Stimulated activated effector memory CD8-positive, alpha-beta T cell treated with anti-CD3 and anti-CD28 coated beads, Interleukin-12 subunit alpha, Interleukin-12 subunit beta, amount 100 ng/mL, for 72 hours (primary cell): ENCODE results near the gene MYDGF.

Experiments used
- ATAC-seq: fragments of 150-1000 bp; cut with Tn5 transposase; 2 replicates; pipeline ENCODE4 v1.10.0; 2021
- DNase-seq, 2 donors: peaks; one replicate each; pipeline ENCODE4 v3.0.0; 2021 to 2022; ENCODE audit warnings: low spot score in 2 of 2
- H3K27ac Mint-ChIP-seq: one replicate; pipeline ENCODE4 v1.8.0; 2022; ENCODE audit warnings: mild to moderate bottlenecking, mixed read lengths
- H3K36me3 Mint-ChIP-seq: one replicate; pipeline ENCODE4 v1.8.0; 2022; ENCODE audit warnings: mild to moderate bottlenecking, mixed read lengths
- H3K4me1 Mint-ChIP-seq: one replicate; pipeline ENCODE4 v1.8.0; 2022; ENCODE audit warnings: mixed read lengths
- H3K4me3 Mint-ChIP-seq: one replicate; pipeline ENCODE4 v1.8.0; 2022; ENCODE audit warnings: mild to moderate bottlenecking, mixed read lengths
- H3K9me3 Mint-ChIP-seq: one replicate; pipeline ENCODE4 v1.8.0; 2022; ENCODE audit warnings: mixed read lengths

The MYDGF gene

GRCh38 chr19:4664642-4665041 is 5.5 kb downstream of the MYDGF start:
- Mint-ChIP-seq H3K27ac (peak overlapping the region; percentile 67), H3K4me3 (no peak overlapping the region), H3K36me3 (peaks cover 91% of the 10 kb centered on the region), H3K4me1 (peaks cover 31% of the 10 kb centered on the region), H3K9me3 (no peaks in the 10 kb centered on the region)
- DNase-seq (no peak), ATAC-seq (no peak)

- Mint-ChIP-seq H3K36me3 (peaks cover 91% of the 10 kb centered on the region), H3K4me3 (no peak overlapping the region), H3K27ac (no peak overlapping the region), H3K9me3 (no peaks in the 10 kb centered on the region), H3K4me1 (peaks cover 25% of the 10 kb centered on the region)
- no peak for DNase-seq
- no peak for ATAC-seq
These were observed 7.3 kb downstream of the MYDGF start for GRCh38 chr19:4662812-4663211.

GRCh38 chr19:4662020-4662695 is 8.0 kb downstream of the MYDGF start:
- no peak for ATAC-seq
- Mint-ChIP-seq H3K9me3 (no peaks in the 10 kb centered on the region), H3K27ac (peak overlapping the region; percentile 83), H3K4me1 (peaks cover 25% of the 10 kb centered on the region), H3K4me3 (no peak overlapping the region), H3K36me3 (peaks cover 91% of the 10 kb centered on the region)
- DNase-seq = no peak

GRCh38 chr19:4660993-4661392 is 9.1 kb downstream of the MYDGF start:
- Mint-ChIP-seq H3K36me3 (peaks cover 91% of the 10 kb centered on the region), H3K27ac (peak overlapping the region; percentile 83)
- peak; percentile 45 for ATAC-seq

GRCh38 chr19:4660181-4660791 is 9.9 kb downstream of the MYDGF start:
- H3K36me3 Mint-ChIP-seq = peaks cover 91% of the 10 kb centered on the region
- peak; percentile 16 for ATAC-seq

More at GRCh38 chr19:4660993-4661392, 9.1 kb downstream of the MYDGF start:
- no peaks in the 10 kb centered on the region for H3K9me3 Mint-ChIP-seq
- no peak overlapping the region for H3K4me3 Mint-ChIP-seq
- H3K4me1 Mint-ChIP-seq = peaks cover 25% of the 10 kb centered on the region
- DNase-seq = no peak

GRCh38 chr19:4657835-4658234 is 12.3 kb downstream of the MYDGF start:
- Mint-ChIP-seq H3K9me3 (no peaks in the 10 kb centered on the region), H3K4me1 (peaks cover 18% of the 10 kb centered on the region), H3K27ac (peak overlapping the region; percentile 29), H3K36me3 (peaks cover 97% of the 10 kb centered on the region), H3K4me3 (no peak overlapping the region)
- DNase-seq (no peak), ATAC-seq (no peak)

More at GRCh38 chr19:4660181-4660791, 9.9 kb downstream of the MYDGF start:
- no peak for DNase-seq
- Mint-ChIP-seq H3K9me3 (no peaks in the 10 kb centered on the region), H3K27ac (no peak overlapping the region), H3K4me3 (no peak overlapping the region), H3K4me1 (peaks cover 25% of the 10 kb centered on the region)

GRCh38 chr19:4657262-4657661 is 12.9 kb downstream of the MYDGF start:
- no peak overlapping the region for H3K4me3 Mint-ChIP-seq
- H3K4me1 Mint-ChIP-seq = peaks cover 12% of the 10 kb centered on the region
- H3K36me3 Mint-ChIP-seq = peaks cover 95% of the 10 kb centered on the region
- ATAC-seq = no peak
- H3K27ac Mint-ChIP-seq = peak overlapping the region; percentile 29
- DNase-seq = no peak
- H3K9me3 Mint-ChIP-seq = no peaks in the 10 kb centered on the region

- H3K27ac Mint-ChIP-seq = no peak overlapping the region
- H3K4me3 Mint-ChIP-seq = no peak overlapping the region
- peaks cover 87% of the 10 kb centered on the region for H3K36me3 Mint-ChIP-seq
- peaks cover 2% of the 10 kb centered on the region for H3K4me1 Mint-ChIP-seq
- DNase-seq (no peak), ATAC-seq (no peak)
- no peaks in the 10 kb centered on the region for H3K9me3 Mint-ChIP-seq
These were observed 14.0 kb downstream of the MYDGF start for GRCh38 chr19:4656102-4656501.

- ATAC-seq (no peak), DNase-seq (no peak)
- Mint-ChIP-seq H3K36me3 (peaks cover 78% of the 10 kb centered on the region), H3K4me1 (no peaks in the 10 kb centered on the region), H3K9me3 (no peaks in the 10 kb centered on the region), H3K4me3 (no peak overlapping the region), H3K27ac (peak overlapping the region; percentile 17)
These were observed 15.4 kb downstream of the MYDGF start for GRCh38 chr19:4654437-4655361.

GRCh38 chr19:4653793-4654436 is 16.2 kb downstream of the MYDGF start:
- peak overlapping the region; percentile 17 for H3K27ac Mint-ChIP-seq
- peaks cover 78% of the 10 kb centered on the region for H3K36me3 Mint-ChIP-seq
- DNase-seq = no peak
- H3K4me3 Mint-ChIP-seq = no peak overlapping the region
- peaks cover 5% of the 10 kb centered on the region for H3K4me1 Mint-ChIP-seq
- ATAC-seq = no peak
- no peaks in the 10 kb centered on the region for H3K9me3 Mint-ChIP-seq

- peaks cover 69% of the 10 kb centered on the region for H3K36me3 Mint-ChIP-seq
- H3K4me1 Mint-ChIP-seq = peaks cover 5% of the 10 kb centered on the region
- no peak overlapping the region for H3K27ac Mint-ChIP-seq
- no peak for ATAC-seq
- H3K9me3 Mint-ChIP-seq = no peaks in the 10 kb centered on the region
- no peak for DNase-seq
- H3K4me3 Mint-ChIP-seq = no peak overlapping the region
These were observed 18.1 kb downstream of the MYDGF start for GRCh38 chr19:4652075-4652474.

GRCh38 chr19:4650159-4650558 is 20.0 kb downstream of the MYDGF start:
- peaks cover 5% of the 10 kb centered on the region for H3K4me1 Mint-ChIP-seq
- H3K27ac Mint-ChIP-seq = peak overlapping the region; percentile 61
- no peak overlapping the region for H3K4me3 Mint-ChIP-seq
- ATAC-seq (no peak), DNase-seq (no peak)
- H3K9me3 Mint-ChIP-seq = no peaks in the 10 kb centered on the region
- peaks cover 61% of the 10 kb centered on the region for H3K36me3 Mint-ChIP-seq

GRCh38 chr19:4649392-4650047 is 20.6 kb downstream of the MYDGF start:
- Mint-ChIP-seq H3K4me1 (peaks cover 5% of the 10 kb centered on the region), H3K27ac (peak overlapping the region; percentile 61), H3K9me3 (no peaks in the 10 kb centered on the region), H3K36me3 (peaks cover 55% of the 10 kb centered on the region), H3K4me3 (no peak overlapping the region)
- no peak for DNase-seq
- peak; percentile 48 for ATAC-seq

GRCh38 chr19:4647676-4648644 is 22.2 kb downstream of the MYDGF start:
- no peak overlapping the region for H3K4me3 Mint-ChIP-seq
- H3K36me3 Mint-ChIP-seq = peaks cover 39% of the 10 kb centered on the region
- DNase-seq (no peak), ATAC-seq (no peak)
- H3K9me3 Mint-ChIP-seq = no peaks in the 10 kb centered on the region
- no peak overlapping the region for H3K27ac Mint-ChIP-seq
- H3K4me1 Mint-ChIP-seq = peaks cover 5% of the 10 kb centered on the region
